SK-N-SH treated with all-trans-retinoic acid at 6 μM for 48 hours (cell line): ENCODE results near the gene FARS2.

Source experiments
- ATAC-seq: fragments of 200-7000 bp; cut with Tn5 transposase; 3 replicates; pipeline ENCODE4 v1.9.1; 2020; ENCODE audit warnings: mild to moderate bottlenecking, moderate library complexity
- ARNTL ChIP-seq: fragments of 450-650 bp; formaldehyde crosslinking; IDR thresholded peaks from 2 replicates; pipeline ENCODE4 v1.5.0; 2020; ENCODE audit warnings: low read depth, mild to moderate bottlenecking, moderate library complexity, borderline replicate concordance
- BACH2 ChIP-seq: fragments of 250-450 bp; sonication (Bioruptor Pico); IDR thresholded peaks from 2 replicates; pipeline ENCODE4 v1.9.0; 2021; ENCODE audit warnings: mild to moderate bottlenecking, borderline replicate concordance
- CSDC2 ChIP-seq: fragments of 250-450 bp; sonication (Bioruptor Pico); IDR thresholded peaks from 2 replicates; pipeline ENCODE4 v1.5.0; 2020; ENCODE audit warnings: mild to moderate bottlenecking, moderate library complexity
- CSRNP3 ChIP-seq: fragments of 250-450 bp; sonication (Bioruptor Pico); IDR thresholded peaks from 2 replicates; pipeline ENCODE4 v1.5.1; 2021; ENCODE audit warnings: mild to moderate bottlenecking, moderate library complexity
- ESRRG ChIP-seq: fragments of 250-450 bp; sonication (Bioruptor Pico); IDR thresholded peaks from 2 replicates; pipeline ENCODE4 v1.6.1; 2021; ENCODE audit warnings: mild to moderate bottlenecking
- GLIS3 ChIP-seq: fragments of 250-450 bp; sonication (Bioruptor Pico); IDR thresholded peaks from 2 replicates; pipeline ENCODE4 v1.5.0; 2020; ENCODE audit warnings: mild to moderate bottlenecking, moderate library complexity
- ISL1 ChIP-seq: fragments of 250-450 bp; sonication (Bioruptor Pico); IDR thresholded peaks from 2 replicates; pipeline ENCODE4 v2.1.2; 2022; ENCODE audit warnings: mild to moderate bottlenecking, moderate library complexity
- OSR1 ChIP-seq: fragments of 250-450 bp; sonication (Bioruptor Pico); IDR thresholded peaks from 2 replicates; pipeline ENCODE4 v1.8.0; 2022; ENCODE audit warnings: moderate library complexity, mild to moderate bottlenecking, inconsistent platforms
- PATZ1 ChIP-seq: fragments of 250-450 bp; sonication (Bioruptor Pico); IDR thresholded peaks from 2 replicates; pipeline ENCODE4 v1.8.0; 2020; ENCODE audit warnings: mild to moderate bottlenecking, moderate library complexity, borderline replicate concordance
- POU6F1 ChIP-seq: fragments of 250-450 bp; sonication (Bioruptor Pico); IDR thresholded peaks from 2 replicates; pipeline ENCODE4 v1.8.0; 2021; ENCODE audit warnings: low read depth, mild to moderate bottlenecking, moderate library complexity, borderline replicate concordance
- PPARA ChIP-seq: fragments of 250-450 bp; sonication (Bioruptor Pico); IDR thresholded peaks from 2 replicates; pipeline ENCODE4 v1.5.0; 2020; ENCODE audit warnings: mild to moderate bottlenecking, borderline replicate concordance
- SNAI2 ChIP-seq: fragments of 250-450 bp; sonication (Bioruptor Pico); IDR thresholded peaks from 2 replicates; pipeline ENCODE4 v1.5.0; 2020; ENCODE audit warnings: mild to moderate bottlenecking, moderate library complexity
- TCF4 ChIP-seq: fragments of 250-450 bp; sonication (Bioruptor Pico); IDR thresholded peaks from 2 replicates; pipeline ENCODE4 v1.8.0; 2021; ENCODE audit warnings: mild to moderate bottlenecking, moderate library complexity, borderline replicate concordance
- TOX ChIP-seq: fragments of 250-450 bp; sonication (Bioruptor Pico); IDR thresholded peaks from 2 replicates; pipeline ENCODE4 v1.8.0; 2021; ENCODE audit warnings: mild to moderate bottlenecking, moderate library complexity, borderline replicate concordance
- TSHZ2 ChIP-seq: fragments of 250-450 bp; sonication (Bioruptor Pico); IDR thresholded peaks from 2 replicates; pipeline ENCODE4 v1.5.0; 2020; ENCODE audit warnings: mild to moderate bottlenecking, moderate library complexity
- ZC3H10 ChIP-seq: fragments of 250-450 bp; sonication (Bioruptor Pico); IDR thresholded peaks from 2 replicates; pipeline ENCODE4 v1.5.1; 2021; ENCODE audit warnings: mild to moderate bottlenecking, moderate library complexity
- ZFP3 ChIP-seq: fragments of 250-450 bp; sonication (Bioruptor Pico); IDR thresholded peaks from 2 replicates; pipeline ENCODE4 v1.5.0; 2020; ENCODE audit warnings: mild to moderate bottlenecking, moderate library complexity
- ZFP30 ChIP-seq: fragments of 450-650 bp; formaldehyde crosslinking; IDR thresholded peaks from 2 replicates; pipeline ENCODE4 v1.5.0; 2022; ENCODE audit warnings: mild to moderate bottlenecking, moderate library complexity
- ZNF565 ChIP-seq: fragments of 450-650 bp; formaldehyde crosslinking; conservative IDR thresholded peaks from 2 replicates; pipeline ENCODE4 v1.5.0; 2020; ENCODE audit warnings: low read depth, mild to moderate bottlenecking, moderate library complexity
- ZNF70 ChIP-seq: fragments of 450-650 bp; formaldehyde crosslinking; IDR thresholded peaks from 2 replicates; pipeline ENCODE4 v1.5.0; 2020; ENCODE audit warnings: mild to moderate bottlenecking, moderate library complexity
- TF ChIP-seq, protein P1 (sequence below): fragments of 250-450 bp; sonication (Bioruptor Pico); IDR thresholded peaks from 2 replicates; pipeline ENCODE4 v1.5.1; 2020; ENCODE audit warnings: low read depth, mild to moderate bottlenecking, moderate library complexity

Gene FARS2

GRCh38 chr6:5531853-5532375, 270.6 kb downstream of the FARS2 start:
- TF ChIP-seq GLIS3 (CRISPR knock-in tag), result no peak
- no peak for TF ChIP-seq CSRNP3
- TF ChIP-seq SNAI2, result no peak
- TF ChIP-seq CSDC2, result no peak
- no peak for TF ChIP-seq TOX (CRISPR knock-in tag)
- TF ChIP-seq BACH2 (CRISPR knock-in tag), result no peak
- TF ChIP-seq ZFP3 (CRISPR knock-in tag), result no peak
- TF ChIP-seq PPARA (CRISPR knock-in tag), result no peak
- ATAC-seq, result no peak

- TF ChIP-seq TOX (CRISPR knock-in tag) (no peak), ISL1 (CRISPR knock-in tag) (no peak)
- TF ChIP-seq, protein P1, sequence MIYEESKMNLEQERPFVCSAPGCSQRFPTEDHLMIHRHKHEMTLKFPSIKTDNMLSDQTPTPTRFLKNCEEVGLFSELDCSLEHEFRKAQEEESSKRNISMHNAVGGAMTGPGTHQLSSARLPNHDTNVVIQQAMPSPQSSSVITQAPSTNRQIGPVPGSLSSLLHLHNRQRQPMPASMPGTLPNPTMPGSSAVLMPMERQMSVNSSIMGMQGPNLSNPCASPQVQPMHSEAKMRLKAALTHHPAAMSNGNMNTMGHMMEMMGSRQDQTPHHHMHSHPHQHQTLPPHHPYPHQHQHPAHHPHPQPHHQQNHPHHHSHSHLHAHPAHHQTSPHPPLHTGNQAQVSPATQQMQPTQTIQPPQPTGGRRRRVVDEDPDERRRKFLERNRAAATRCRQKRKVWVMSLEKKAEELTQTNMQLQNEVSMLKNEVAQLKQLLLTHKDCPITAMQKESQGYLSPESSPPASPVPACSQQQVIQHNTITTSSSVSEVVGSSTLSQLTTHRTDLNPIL (CRISPR knock-in tag), result no peak
- TF ChIP-seq, all 23 proteins: peak for 0
- ATAC-seq, result no peak
Observed at GRCh38 chr6:5532941-5533340, 271.6 kb downstream of the FARS2 start.

GRCh38 chr6:5534643-5535042, 273.3 kb downstream of the FARS2 start:
- no peak for ATAC-seq
- no peak for TF ChIP-seq ZFP30 (CRISPR knock-in tag)
- no peak for TF ChIP-seq ZNF70
- TF ChIP-seq, protein P1 (CRISPR knock-in tag), result no peak
- no peak for TF ChIP-seq TSHZ2 (CRISPR knock-in tag)
- TF ChIP-seq TCF4 (CRISPR knock-in tag), result no peak
- no peak for TF ChIP-seq CSDC2
- TF ChIP-seq OSR1, result no peak
- TF ChIP-seq PATZ1 (CRISPR knock-in tag), result no peak
- TF ChIP-seq ARNTL (CRISPR knock-in tag), result no peak
- no peak for TF ChIP-seq POU6F1 (CRISPR knock-in tag)
- TF ChIP-seq CSRNP3, result no peak
- no peak for TF ChIP-seq ZC3H10
- no peak for TF ChIP-seq ISL1 (CRISPR knock-in tag)
- TF ChIP-seq PPARA (CRISPR knock-in tag), result no peak
- no peak for TF ChIP-seq BACH2 (CRISPR knock-in tag)
- no peak for TF ChIP-seq ESRRG
- no peak for TF ChIP-seq ZFP3 (CRISPR knock-in tag)
- TF ChIP-seq SNAI2, result no peak
- no peak for TF ChIP-seq TOX (CRISPR knock-in tag)
- no peak for TF ChIP-seq ZNF565
